WTC11 (cell line): ENCODE measurements around the gene TBC1D1.

Source experiments
- CTCF ChIP-seq: fragments of 200-600 bp; IDR thresholded peaks from 2 replicates; pipeline ENCODE4 v1.8.0; 2022; ENCODE audit warnings: antibody characterized with exemption
- E2F1 ChIP-seq: sonication (generic); formaldehyde crosslinking; IDR thresholded peaks from 2 replicates; pipeline ENCODE4 v1.8.0; 2022; ENCODE audit warnings: mild to moderate bottlenecking, missing genetic modification reagents
- FOXP1 ChIP-seq: sonication (generic); formaldehyde crosslinking; IDR thresholded peaks from 2 replicates; pipeline ENCODE4 v1.8.0; 2022; ENCODE audit warnings: missing genetic modification reagents, mild to moderate bottlenecking, moderate library complexity, borderline replicate concordance
- IRF2 ChIP-seq: sonication (generic); formaldehyde crosslinking; IDR thresholded peaks from 2 replicates; pipeline ENCODE4 v1.8.0; 2022; ENCODE audit warnings: low read depth, missing genetic modification reagents, borderline replicate concordance

- TF ChIP-seq CTCF, result no peak
- TF ChIP-seq FOXP1 (CRISPR knock-in tag), result no peak
- TF ChIP-seq E2F1 (CRISPR knock-in tag), result no peak
- no peak for TF ChIP-seq IRF2 (CRISPR knock-in tag)
These were observed 215.4 kb downstream of the TBC1D1 start for GRCh38 chr4:38106311-38106710.
